ENCODE measurements around the gene BRINP1.

Gene BRINP1

GRCh38 chr9:119234636-119235035 is 134.6 kb downstream of the BRINP1 start:
- TF ChIP-seq CTCF (IDR thresholded peaks at IDR 0.05; ENCODE audit: extremely low read depth, missing control alignments), result no peak
- DNase-seq (ENCODE audit: low spot score), result no peak

GRCh38 chr9:119227422-119227821 is 141.8 kb downstream of the BRINP1 start:
- DNase-seq (ENCODE audit: low spot score), result no peak
- no peak for TF ChIP-seq CTCF (IDR thresholded peaks at IDR 0.05; ENCODE audit: extremely low read depth, missing control alignments)

DNA sequence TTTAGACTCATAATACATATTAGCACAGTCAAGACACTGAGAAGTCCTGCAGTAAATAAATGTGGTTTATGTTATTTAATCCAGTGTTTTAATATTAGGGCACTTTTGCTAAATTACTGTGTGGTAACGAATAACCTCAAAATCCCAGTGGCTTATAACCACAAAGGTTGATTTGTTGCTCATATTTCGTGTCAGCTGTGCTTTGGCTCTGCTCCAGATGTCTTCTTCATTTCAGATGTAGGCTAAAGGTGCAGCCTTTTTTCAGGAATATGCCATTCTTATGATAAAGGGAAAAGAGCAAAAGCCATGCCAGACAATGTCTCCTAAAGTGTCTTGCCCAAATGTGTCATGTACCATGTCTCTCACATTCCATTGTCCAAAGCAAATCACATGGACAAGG is 144.8 kb downstream of the BRINP1 start:
- no peak for DNase-seq (ENCODE audit: low spot score)
- no peak for TF ChIP-seq CTCF (IDR thresholded peaks at IDR 0.05; ENCODE audit: extremely low read depth, missing control alignments)

DNA sequence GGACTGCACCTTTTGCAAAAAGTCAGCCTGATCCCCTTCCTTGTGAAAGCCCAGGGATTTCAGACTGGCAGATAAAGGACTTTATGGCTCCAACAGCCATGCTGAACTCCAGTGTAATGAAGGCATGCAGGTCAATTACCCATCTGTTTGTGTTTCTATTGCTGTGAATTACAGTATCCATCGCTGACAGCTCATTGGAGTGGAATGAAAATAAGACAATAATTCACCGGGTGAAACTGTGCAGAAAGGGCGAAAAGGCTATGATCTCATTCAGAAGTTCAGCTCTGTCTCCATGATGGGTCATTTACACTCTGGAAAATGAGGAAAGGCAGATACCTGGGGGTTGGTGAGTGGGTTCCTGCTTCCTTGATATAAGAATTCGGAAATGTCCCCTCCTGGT is 148.0 kb downstream of the BRINP1 start:
- no peak for TF ChIP-seq CTCF (IDR thresholded peaks at IDR 0.05; ENCODE audit: extremely low read depth, missing control alignments)
- DNase-seq (ENCODE audit: low spot score), result no peak

DNA sequence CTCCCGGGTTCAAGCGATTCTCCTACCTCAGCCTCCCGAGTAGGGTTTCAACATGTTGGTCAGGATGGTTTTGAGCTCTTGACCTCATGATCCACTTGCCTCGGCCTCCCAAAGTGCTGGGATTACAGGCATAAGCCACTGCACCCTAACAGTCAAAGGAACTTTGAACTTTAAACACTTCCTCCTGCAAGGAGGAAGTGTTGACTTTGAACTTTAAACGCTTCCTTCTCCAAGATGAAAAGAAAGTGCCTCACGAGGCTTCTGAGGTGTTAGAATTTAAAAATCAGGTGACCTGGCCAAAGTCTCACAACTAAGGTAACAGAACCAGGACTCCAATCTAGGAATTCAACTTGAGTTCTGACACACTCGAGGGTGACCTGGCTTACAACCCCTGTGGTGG is 150.9 kb downstream of the BRINP1 start:
- no peak for TF ChIP-seq CTCF (IDR thresholded peaks at IDR 0.05; ENCODE audit: extremely low read depth, missing control alignments)
- DNase-seq (ENCODE audit: low spot score), result no peak

GRCh38 chr9:119216651-119217331 is 152.4 kb downstream of the BRINP1 start:
- TF ChIP-seq CTCF (IDR thresholded peaks at IDR 0.05; ENCODE audit: extremely low read depth, missing control alignments), result no peak
- no peak for DNase-seq (ENCODE audit: low spot score)

DNA sequence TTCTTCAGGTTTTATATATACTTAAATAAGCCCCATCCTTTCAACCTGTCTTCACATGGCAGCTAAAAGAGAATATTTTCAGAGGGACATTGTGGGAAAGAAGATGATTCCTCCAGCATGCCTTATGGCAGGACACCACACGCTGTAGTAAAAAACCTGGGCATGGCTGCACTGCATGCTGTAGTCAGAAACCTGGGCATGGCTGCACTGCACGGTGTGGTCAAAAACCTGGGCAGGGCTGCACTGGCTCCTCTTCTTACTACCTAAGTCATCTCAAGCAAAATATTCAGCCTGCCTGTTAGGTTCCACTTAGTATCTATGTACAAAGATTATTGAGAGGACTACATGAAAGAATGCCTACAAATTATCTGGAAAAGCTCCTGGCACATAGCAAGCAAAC is 153.6 kb downstream of the BRINP1 start:
- DNase-seq (ENCODE audit: low spot score), result no peak
- no peak for TF ChIP-seq CTCF (IDR thresholded peaks at IDR 0.05; ENCODE audit: extremely low read depth, missing control alignments)
